IMR-90 (cell line): Measurements from ENCODE around the gene GTPBP8. TPM values are rescaled to one million over a fixed set of nuclear protein-coding genes. Genes with fewer than 3 reads are reported as not detected.

ENCODE experiments used
- ATAC-seq: fragments of 200-7000 bp; cut with Tn5 transposase; 2 replicates; pipeline ENCODE4 v1.9.1; 2020; ENCODE audit warnings: low read depth, mild to moderate bottlenecking, moderate library complexity
- BruUV-seq: library from RNA; stranded (reverse); fragments of 400-500 nt; replicated peaks from 2 replicates; lab custom pipeline; 2021; lab: Mats Ljungman, UMichigan
- CTCF ChIA-PET: fragments of 300-600 bp; formaldehyde crosslinking; extraction: SDS; loops from one replicate; lab custom pipeline; 2021; ENCODE audit warnings: antibody characterized with exemption; lab: Yijun Ruan, JAX
- POLR2A ChIA-PET: fragments of 300-600 bp; sonication (Branson Sonifier 250); formaldehyde crosslinking; loops from one replicate; lab custom pipeline; 2022; ENCODE audit warnings: antibody characterized with exemption; ENCODE audit not compliant: unreplicated experiment; lab: Charles Lee
- DNase-seq: peaks from one replicate; pipeline ENCODE4 v3.0.0; 2013
- H2AFZ ChIP-seq: replicated peaks from 2 replicates; pipeline ENCODE3; 2013; ENCODE audit warnings: low read length, mild to moderate bottlenecking; ENCODE audit not compliant: poor library complexity
- H2AK5ac ChIP-seq: 2 replicates; pipeline ENCODE4 v1.6.1; 2013; ENCODE audit warnings: low read depth, low read length, inconsistent platforms
- H2AK9ac ChIP-seq: replicated peaks from 2 replicates; pipeline ENCODE3; 2013; ENCODE audit warnings: mild to moderate bottlenecking, low read depth, low read length, moderate library complexity; ENCODE audit not compliant: poor library complexity
- H2BK120ac ChIP-seq: 2 replicates; pipeline ENCODE4 v1.6.1; 2013; ENCODE audit warnings: low read depth, low read length, inconsistent platforms
- H2BK15ac ChIP-seq: 3 replicates; pipeline ENCODE4 v1.6.1; 2013; ENCODE audit warnings: low read depth, low read length, inconsistent platforms
- H2BK20ac ChIP-seq: 2 replicates; pipeline ENCODE4 v1.6.1; 2013; ENCODE audit warnings: low read depth, mild to moderate bottlenecking, inconsistent platforms, low read length, moderate library complexity
- H2BK5ac ChIP-seq: 2 replicates; pipeline ENCODE4 v1.6.1; 2013; ENCODE audit warnings: mild to moderate bottlenecking, low read depth, low read length, inconsistent platforms; ENCODE audit not compliant: poor library complexity, severe bottlenecking
- H3K14ac ChIP-seq: replicated peaks from 2 replicates; pipeline ENCODE4 v1.6.1; 2013; ENCODE audit warnings: low read depth, low read length, inconsistent platforms
- H3K18ac ChIP-seq: 2 replicates; pipeline ENCODE4 v1.6.1; 2013; ENCODE audit warnings: low read depth, low read length, control low read depth
- H3K23ac ChIP-seq: 2 replicates; pipeline ENCODE4 v1.6.1; 2013; ENCODE audit warnings: low read depth, low read length, inconsistent platforms
- H3K27ac ChIP-seq: 2 replicates; pipeline ENCODE4 v1.5.1; 2013; ENCODE audit warnings: mild to moderate bottlenecking, control low read depth, low read length; ENCODE audit not compliant: insufficient read depth
- H3K27me3 ChIP-seq: 2 replicates; pipeline ENCODE4 v1.6.1; 2013; ENCODE audit warnings: low read length; ENCODE audit not compliant: control insufficient read depth, insufficient read depth
- H3K36me3 ChIP-seq: 2 replicates; pipeline ENCODE4 v1.6.1; 2013; ENCODE audit warnings: low read length, mixed read lengths; ENCODE audit not compliant: control insufficient read depth, insufficient read depth
- H3K4ac ChIP-seq: 2 replicates; pipeline ENCODE4 v1.6.1; 2013; ENCODE audit warnings: low read depth, low read length, inconsistent platforms
- H3K4me1 ChIP-seq: 2 replicates; pipeline ENCODE4 v1.6.1; 2013; ENCODE audit warnings: low read length, mixed read lengths; ENCODE audit not compliant: control insufficient read depth, insufficient read depth
- H3K4me2 ChIP-seq: 2 replicates; pipeline ENCODE4 v1.6.1; 2013; ENCODE audit warnings: low read depth, mild to moderate bottlenecking, control low read depth, low read length, moderate library complexity
- H3K4me3 ChIP-seq: 2 replicates; pipeline ENCODE4 v1.5.1; 2013; ENCODE audit warnings: low read depth, mild to moderate bottlenecking, control low read depth, low read length, moderate library complexity; ENCODE audit not compliant: insufficient read depth
- H3K56ac ChIP-seq: 2 replicates; pipeline ENCODE4 v1.6.1; 2013; ENCODE audit warnings: low read length, inconsistent platforms; ENCODE audit not compliant: insufficient read depth; ENCODE audit errors: extremely low read depth
- H3K79me1 ChIP-seq, 2 experiments: 2 replicates each; pipeline ENCODE4 v1.6.1; 2013; ENCODE audit warnings: low read length in 2 of 2, inconsistent platforms in 1 of 2, low read depth in 1 of 2
- H3K9ac ChIP-seq: 2 replicates; pipeline ENCODE4 v1.6.1; 2013; ENCODE audit warnings: low read depth, low read length, control low read depth
- H3K9me1 ChIP-seq: 2 replicates; pipeline ENCODE4 v1.6.1; 2013; ENCODE audit warnings: low read length, inconsistent platforms; ENCODE audit not compliant: insufficient read depth
- H3K9me3 ChIP-seq: 2 replicates; pipeline ENCODE4 v1.6.1; 2013; ENCODE audit warnings: low read length; ENCODE audit not compliant: control insufficient read depth, insufficient read depth
- H4K20me1 ChIP-seq: 2 replicates; pipeline ENCODE4 v1.6.1; 2013; ENCODE audit warnings: low read length, inconsistent platforms; ENCODE audit not compliant: insufficient read depth
- H4K5ac ChIP-seq: 2 replicates; pipeline ENCODE4 v1.6.1; 2013; ENCODE audit warnings: mild to moderate bottlenecking, low read depth, low read length, control low read depth
- H4K8ac ChIP-seq, 2 experiments: 2 replicates each; pipeline ENCODE4 v1.6.1; 2013; ENCODE audit warnings: low read depth in 2 of 2, low read length in 2 of 2, control low read depth in 1 of 2, inconsistent platforms in 1 of 2
- H4K91ac ChIP-seq: 2 replicates; pipeline ENCODE4 v1.6.1; 2013; ENCODE audit warnings: low read depth, low read length, inconsistent platforms; ENCODE audit not compliant: insufficient read depth
- CEBPB ChIP-seq: IDR thresholded peaks from 2 replicates; pipeline ENCODE4 v1.6.1; 2012; ENCODE audit warnings: low read depth, low read length, improper control_type of control experiment
- CTCF ChIP-seq: conservative IDR thresholded peaks from 2 replicates; pipeline ENCODE4 v1.5.1; 2012; ENCODE audit warnings: mild to moderate bottlenecking, low read depth, low read length, improper control_type of control experiment
- ELK1 ChIP-seq: fragments of 150-350 bp; IDR thresholded peaks from 2 replicates; pipeline ENCODE4 v1.6.1; 2016; ENCODE audit warnings: low read depth, mild to moderate bottlenecking, low read length, moderate library complexity, borderline replicate concordance
- MAFK ChIP-seq: IDR thresholded peaks from 2 replicates; pipeline ENCODE4 v1.6.1; 2012; ENCODE audit warnings: low read depth, low read length, improper control_type of control experiment
- MXI1 ChIP-seq: IDR thresholded peaks from 2 replicates; pipeline ENCODE4 v1.6.1; 2012; ENCODE audit warnings: low read depth, mild to moderate bottlenecking, low read length, moderate library complexity, borderline replicate concordance
- NFE2L2 ChIP-seq: fragments of 150-350 bp; IDR thresholded peaks from 2 replicates; pipeline ENCODE4 v1.6.1; 2016; ENCODE audit warnings: low read depth, mild to moderate bottlenecking, low read length
- POLR2A ChIP-seq: IDR thresholded peaks from 2 replicates; pipeline ENCODE4 v1.6.1; 2012; ENCODE audit warnings: mild to moderate bottlenecking, low read depth, low read length
- RAD21 ChIP-seq: IDR thresholded peaks from 2 replicates; pipeline ENCODE4 v1.6.1; 2012; ENCODE audit warnings: low read length, improper control_type of control experiment
- RFX5 ChIP-seq: IDR thresholded peaks from 2 replicates; pipeline ENCODE4 v1.8.0; 2012; ENCODE audit warnings: low read depth, mild to moderate bottlenecking, low read length, moderate library complexity
- SMC3 ChIP-seq: fragments of 150-350 bp; IDR thresholded peaks from 2 replicates; pipeline ENCODE4 v1.6.1; 2016; ENCODE audit warnings: low read depth, mild to moderate bottlenecking, antibody characterized with exemption, low read length, moderate library complexity
- USF2 ChIP-seq: fragments of 150-350 bp; IDR thresholded peaks from 2 replicates; pipeline ENCODE4 v1.6.1; 2017; ENCODE audit warnings: mild to moderate bottlenecking, antibody characterized with exemption, low read length, low read depth
- WGBS, 2 experiments: methylation state at CpG; one replicate each; pipeline versions ENCODE4 v1.1.5 to v1.1.7; 2013; ENCODE audit warnings: missing lambda C conversion rate in 2 of 2; ENCODE audit not compliant: insufficient read length in 1 of 2; ENCODE audit errors: extremely low coverage in 2 of 2; 5-methylcytosine and 5-hydroxymethylcytosine counted together
- dilution Hi-C: fragments of 300-500 bp; cut with HindIII; formaldehyde crosslinking; loops from one replicate; pipeline ENCODE4 v1.14.3; 2018; ENCODE audit warnings: low sequenced_read_pairs; ENCODE audit not compliant: unreplicated experiment
- in situ Hi-C: fragments of 300-500 bp; cut with MboI; formaldehyde crosslinking; loops from 3 replicates; pipeline ENCODE4 v1.14.3; 2019; ENCODE audit warnings: low sequenced_read_pairs, inconsistent platforms, mixed read lengths
- intact Hi-C: fragments of 100-400 bp; cut with micrococcal nuclease; formaldehyde crosslinking; loops from 2 replicates; pipeline ENCODE4 v1.10.0; 2022
- polyA plus RNA-seq, 3 experiments: library from polyadenylated mRNA; depleted of rRNA; stranded (reverse); fragments of >200 nt; gene quantifications; 2 replicates each; pipeline ENCODE4 v1.2.3, GENCODE V29; 2012; ENCODE audit warnings: low replicate concordance in 1 of 3
- total RNA-seq: library from RNA; depleted of rRNA; stranded (reverse); fragments of >200 nt; gene quantifications from 2 replicates; pipeline ENCODE4 v1.2.3, GENCODE V29; 2012

Gene GTPBP8
- total and polyA plus RNA-seq, 2 of the 4 experiments (the other 2 are of a cell fraction), result 15.4 to 23.9 TPM

DNA sequence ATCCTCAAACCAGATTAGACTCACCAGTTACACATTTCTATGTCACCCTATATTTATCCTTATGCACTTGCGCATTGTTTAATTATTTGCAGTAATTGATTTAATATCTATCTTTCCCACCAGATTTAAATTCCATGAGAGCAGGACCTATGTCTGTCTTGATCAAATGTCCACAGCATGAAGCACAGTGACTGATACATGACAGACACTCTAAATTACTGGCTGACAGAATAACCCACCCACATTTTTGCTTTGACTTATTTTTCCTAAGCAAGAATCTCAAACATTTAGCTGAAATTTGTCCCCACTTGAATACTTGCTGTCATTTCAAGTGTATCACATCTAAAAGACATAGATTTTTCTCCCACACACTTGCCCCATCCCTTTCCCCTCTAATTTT lies 23.4 kb upstream of the GTPBP8 start:
- no peak overlapping the region for H2BK5ac ChIP-seq
- no peak overlapping the region for H3K56ac ChIP-seq
- DNase-seq (no peak), ATAC-seq (no peak)
- no peak overlapping the region for H3K14ac ChIP-seq
- H2BK120ac ChIP-seq, result no peak overlapping the region
- H4K8ac ChIP-seq, result no peak overlapping the region
- H3K79me1 ChIP-seq, result no peaks in the 10 kb centered on the region
- POLR2A ChIA-PET, result no interaction called here
- H3K9me1 ChIP-seq, result no peaks in the 10 kb centered on the region
- CTCF ChIA-PET, result interaction anchor here (0.6 kb wide), 1 partner anchor 217 kb away, joined by 3 read pairs; no protein-coding TSS in a partner anchor
- no peak overlapping the region for H3K27ac ChIP-seq
- no peaks in the 10 kb centered on the region for H3K9me3 ChIP-seq
- no peak overlapping the region for H3K9ac ChIP-seq
- no peak overlapping the region for H4K91ac ChIP-seq
- no peak overlapping the region for H2AK5ac ChIP-seq
- no peak overlapping the region for H3K18ac ChIP-seq
- no peak overlapping the region for H2BK20ac ChIP-seq
- H3K27me3 ChIP-seq, result peaks cover 21% of the 10 kb centered on the region
- no peak overlapping the region for H3K4me2 ChIP-seq
- no peaks in the 10 kb centered on the region for H4K20me1 ChIP-seq
- H2AK9ac ChIP-seq, result no peak overlapping the region
- H2AFZ ChIP-seq, result no peak overlapping the region
- dilution Hi-C loops, result no loop called here
- H2BK15ac ChIP-seq, result no peak overlapping the region
- intact Hi-C loops, result no loop called here
- H3K4me1 ChIP-seq, result no peaks in the 10 kb centered on the region
- WGBS, 2 experiments, result no CpG with 5 or more reads among the region's 1 CpG
- no peaks in the 10 kb centered on the region for H3K36me3 ChIP-seq
- BruUV-seq, result no TSS peak
- no peak for TF ChIP-seq USF2
- TF ChIP-seq NFE2L2, result no peak
- no peak for TF ChIP-seq MAFK
- no peak for TF ChIP-seq RAD21
- no peak for TF ChIP-seq SMC3
- no peak for TF ChIP-seq MXI1
- no peak for TF ChIP-seq RFX5
- no peak for TF ChIP-seq POLR2A
- TF ChIP-seq CEBPB, result no peak
- TF ChIP-seq ELK1, result no peak
- TF ChIP-seq CTCF, result no peak
- in situ Hi-C loops, result no loop called here
- H3K4me3 ChIP-seq, result no peak overlapping the region
- no peak overlapping the region for H3K23ac ChIP-seq
- no peak overlapping the region for H4K5ac ChIP-seq
- H3K4ac ChIP-seq, result no peak overlapping the region
